CD4-positive, alpha-beta T cell treated with Interferon gamma for 1 hour (primary cell): Measurements from ENCODE around the gene PLCB4.

Experiments
- DNase-seq: peaks from one replicate; pipeline ENCODE4 v3.0.0-alpha.2; 2020

Gene PLCB4

GRCh38 chr20:9109566-9109965 lies 40.7 kb downstream of the PLCB4 start:
- DNase-seq: no peak

- no peak for DNase-seq
Observed at GRCh38 chr20:9110365-9110764, 41.5 kb downstream of the PLCB4 start.

- DNase-seq: no peak
Observed at GRCh38 chr20:9110916-9111432, 42.1 kb downstream of the PLCB4 start.

- no peak for DNase-seq
Observed at GRCh38 chr20:9112541-9113515, 43.9 kb downstream of the PLCB4 start.

- DNase-seq: no peak
Observed at GRCh38 chr20:9114709-9115108, 45.8 kb downstream of the PLCB4 start.

- DNase-seq: no peak
Observed at GRCh38 chr20:9117548-9117947, 48.7 kb downstream of the PLCB4 start.

- no peak for DNase-seq
Observed at GRCh38 chr20:9119776-9120175, 50.9 kb downstream of the PLCB4 start.

GRCh38 chr20:9121211-9121610 lies 52.3 kb downstream of the PLCB4 start:
- DNase-seq: no peak

GRCh38 chr20:9122571-9122970 lies 53.7 kb downstream of the PLCB4 start:
- DNase-seq: no peak

GRCh38 chr20:9126527-9126926 lies 57.6 kb downstream of the PLCB4 start:
- DNase-seq: no peak

GRCh38 chr20:9128568-9128967 lies 59.7 kb downstream of the PLCB4 start:
- no peak for DNase-seq

GRCh38 chr20:9129756-9130155 lies 60.9 kb downstream of the PLCB4 start:
- no peak for DNase-seq

- no peak for DNase-seq
Observed at GRCh38 chr20:9130521-9130920, 61.6 kb downstream of the PLCB4 start.

- no peak for DNase-seq
Observed at GRCh38 chr20:9131841-9132240, 63.0 kb downstream of the PLCB4 start.

GRCh38 chr20:9134346-9134745 lies 65.5 kb downstream of the PLCB4 start:
- no peak for DNase-seq

GRCh38 chr20:9136114-9136513 lies 67.2 kb downstream of the PLCB4 start:
- DNase-seq: no peak

GRCh38 chr20:9137001-9137400 lies 68.1 kb downstream of the PLCB4 start:
- DNase-seq: no peak

GRCh38 chr20:9139106-9139833 lies 70.4 kb downstream of the PLCB4 start:
- no peak for DNase-seq

- DNase-seq: no peak
Observed at GRCh38 chr20:9140162-9140760, 71.4 kb downstream of the PLCB4 start.

- DNase-seq: no peak
Observed at GRCh38 chr20:9141070-9141469, 72.2 kb downstream of the PLCB4 start.

GRCh38 chr20:9141921-9142320 lies 73.0 kb downstream of the PLCB4 start:
- no peak for DNase-seq

- no peak for DNase-seq
Observed at GRCh38 chr20:9142809-9143208, 73.9 kb downstream of the PLCB4 start.

GRCh38 chr20:9143926-9144325 lies 75.0 kb downstream of the PLCB4 start:
- DNase-seq: no peak
